IPS-18a (cell line): ENCODE data around the gene DCX.
A peak's percentile ranks its signal among the peaks of the same experiment; 100 is the strongest.

Source experiments
- H3K27ac ChIP-seq: one replicate; pipeline ENCODE4 v1.5.1; 2013; ENCODE audit warnings: low read length
- H3K27me3 ChIP-seq: one replicate; pipeline ENCODE4 v1.6.1; 2013; ENCODE audit warnings: mild to moderate bottlenecking, low read length; ENCODE audit not compliant: control insufficient read depth, insufficient read depth
- H3K36me3 ChIP-seq: one replicate; pipeline ENCODE4 v1.6.1; 2013; ENCODE audit warnings: low read depth, low read length; ENCODE audit not compliant: control insufficient read depth
- H3K4me1 ChIP-seq: one replicate; pipeline ENCODE4 v1.6.1; 2013; ENCODE audit warnings: low read depth, low read length; ENCODE audit not compliant: control insufficient read depth
- H3K4me3 ChIP-seq: one replicate; pipeline ENCODE4 v1.5.1; 2013; ENCODE audit warnings: low read length
- H3K9ac ChIP-seq: one replicate; pipeline ENCODE4 v1.6.1; 2013; ENCODE audit warnings: mild to moderate bottlenecking, low read length, moderate library complexity
- H3K9me3 ChIP-seq: one replicate; pipeline ENCODE4 v1.6.1; 2013; ENCODE audit warnings: low read depth, low read length; ENCODE audit not compliant: control insufficient read depth

Gene DCX

DNA sequence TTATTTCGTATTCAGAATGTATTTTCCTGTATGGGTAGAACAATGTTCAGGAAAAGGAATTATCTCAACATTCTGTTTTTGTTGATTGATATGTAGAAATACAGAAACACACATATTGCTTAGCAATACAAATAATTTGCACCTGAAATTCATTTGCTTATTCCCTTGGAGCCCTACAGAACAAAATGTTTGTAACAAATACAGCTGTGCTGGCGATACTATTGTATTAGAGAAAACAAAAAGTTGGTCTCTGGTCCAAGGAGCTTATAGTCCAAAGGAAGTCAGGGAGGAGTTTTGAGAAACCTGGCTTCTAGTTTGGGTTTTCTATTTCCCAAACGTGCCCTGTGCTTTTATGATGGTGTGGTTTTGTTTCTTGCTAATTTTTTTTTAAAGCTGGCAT, 104.0 kb downstream of the DCX start:
- no peaks in the 10 kb centered on the region for H3K9me3 ChIP-seq
- no peak overlapping the region for H3K4me3 ChIP-seq
- no peak overlapping the region for H3K27ac ChIP-seq
- no peaks in the 10 kb centered on the region for H3K36me3 ChIP-seq
- no peaks in the 10 kb centered on the region for H3K4me1 ChIP-seq
- no peak overlapping the region for H3K9ac ChIP-seq
- H3K27me3 ChIP-seq = no peaks in the 10 kb centered on the region

- Histone ChIP-seq H3K27me3 (no peaks in the 10 kb centered on the region), H3K4me1 (no peaks in the 10 kb centered on the region)
Measured at GRCh38 chrX:111302284-111302683, 109.7 kb downstream of the DCX start.

GRCh38 chrX:111288841-111289240, 123.2 kb downstream of the DCX start:
- Histone ChIP-seq H3K4me1 (no peaks in the 10 kb centered on the region), H3K9me3 (no peaks in the 10 kb centered on the region), H3K27me3 (no peaks in the 10 kb centered on the region), H3K27ac (no peak overlapping the region), H3K9ac (no peak overlapping the region), H3K4me3 (no peak overlapping the region), H3K36me3 (no peaks in the 10 kb centered on the region)

More at GRCh38 chrX:111302284-111302683, 109.7 kb downstream of the DCX start:
- Histone ChIP-seq H3K9ac (no peak overlapping the region), H3K9me3 (no peaks in the 10 kb centered on the region), H3K4me3 (no peak overlapping the region), H3K27ac (no peak overlapping the region), H3K36me3 (no peaks in the 10 kb centered on the region)

DNA sequence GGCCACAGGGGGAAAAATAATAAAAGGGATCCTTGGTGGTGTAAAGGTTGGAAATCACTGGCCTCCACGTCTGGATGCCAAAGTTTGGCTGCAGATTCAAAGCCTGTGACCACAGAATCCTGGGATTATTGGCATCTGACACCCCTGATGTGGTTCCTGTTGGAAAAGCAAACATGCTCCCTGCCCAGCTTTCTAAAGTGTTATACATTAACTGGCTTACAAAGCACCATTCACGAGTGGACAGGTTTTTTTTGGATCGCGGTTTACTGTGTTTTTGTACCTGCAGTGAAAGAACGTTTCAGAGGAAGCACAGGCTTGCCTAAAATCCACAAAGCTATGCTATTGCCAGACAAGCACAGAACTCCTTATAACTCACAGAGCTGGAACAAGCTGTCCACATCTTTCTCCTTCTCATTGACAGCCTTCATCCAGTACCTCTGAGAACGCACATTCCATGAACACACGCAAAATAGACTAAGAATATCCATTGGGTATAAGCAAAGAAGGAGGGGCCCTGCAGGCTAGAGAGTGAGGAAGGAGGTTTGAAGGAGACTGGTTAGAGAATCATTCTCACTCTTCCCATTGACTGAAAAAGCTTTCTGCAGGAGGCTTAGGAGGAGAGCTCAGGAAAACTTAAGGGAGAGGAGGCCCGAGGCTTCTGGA, 127.2 kb downstream of the DCX start:
- Histone ChIP-seq H3K27ac (no peak overlapping the region), H3K9ac (no peak overlapping the region), H3K9me3 (no peaks in the 10 kb centered on the region), H3K27me3 (no peaks in the 10 kb centered on the region), H3K4me3 (no peak overlapping the region), H3K36me3 (no peaks in the 10 kb centered on the region), H3K4me1 (no peaks in the 10 kb centered on the region)

- no peak overlapping the region for H3K27ac ChIP-seq
- H3K9ac ChIP-seq = no peak overlapping the region
- no peaks in the 10 kb centered on the region for H3K9me3 ChIP-seq
- no peaks in the 10 kb centered on the region for H3K27me3 ChIP-seq
- H3K36me3 ChIP-seq = no peaks in the 10 kb centered on the region
- no peaks in the 10 kb centered on the region for H3K4me1 ChIP-seq
- no peak overlapping the region for H3K4me3 ChIP-seq
Measured at GRCh38 chrX:111283446-111283845, 128.5 kb downstream of the DCX start.

- no peak overlapping the region for H3K27ac ChIP-seq
- H3K4me1 ChIP-seq = no peaks in the 10 kb centered on the region
- H3K9ac ChIP-seq = no peak overlapping the region
- no peaks in the 10 kb centered on the region for H3K27me3 ChIP-seq
- H3K9me3 ChIP-seq = no peaks in the 10 kb centered on the region
- no peaks in the 10 kb centered on the region for H3K36me3 ChIP-seq
- H3K4me3 ChIP-seq = no peak overlapping the region
Measured at GRCh38 chrX:111282991-111283390, 129.0 kb downstream of the DCX start.

GRCh38 chrX:111282139-111282538, 129.9 kb downstream of the DCX start:
- Histone ChIP-seq H3K27ac (no peak overlapping the region), H3K4me1 (no peaks in the 10 kb centered on the region), H3K36me3 (no peaks in the 10 kb centered on the region), H3K4me3 (no peak overlapping the region), H3K9me3 (no peaks in the 10 kb centered on the region), H3K9ac (no peak overlapping the region), H3K27me3 (no peaks in the 10 kb centered on the region)

DNA sequence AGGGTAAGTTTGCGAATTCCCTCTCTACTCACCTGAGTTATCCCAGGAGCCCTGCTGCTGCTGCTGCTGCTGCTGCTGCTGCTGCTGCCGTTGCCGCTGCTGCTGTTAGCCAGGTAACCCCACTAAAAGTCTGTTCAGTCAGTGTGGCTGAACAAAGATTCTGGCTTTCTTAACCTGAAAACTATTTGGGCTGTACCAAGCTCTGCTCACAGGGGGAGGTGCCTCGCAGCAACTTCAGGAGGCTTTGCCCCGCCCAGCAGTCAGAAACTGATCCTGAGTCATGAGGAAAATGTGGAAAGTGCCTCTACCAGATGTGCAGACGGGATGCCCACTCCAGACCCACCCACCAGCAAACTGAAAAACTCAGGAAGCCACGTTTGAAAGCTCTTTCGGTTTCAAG, 141.7 kb downstream of the DCX start, which contains the start of gene CAPN6:
Gene CAPN6, minus strand, starts transcription at position 145 of the 400 bp plus-strand sequence. CDS start 6,547 bp downstream, outside the sequence.
- no peak within 1 kb of the TSS for H3K9ac ChIP-seq

GRCh38 chrX:111268506-111268905, 143.5 kb downstream of the DCX start:
- H3K9me3 ChIP-seq = no peaks in the 10 kb centered on the region
- no peak overlapping the region for H3K9ac ChIP-seq
- H3K4me3 ChIP-seq = no peak overlapping the region
- H3K27me3 ChIP-seq = no peaks in the 10 kb centered on the region
- no peaks in the 10 kb centered on the region for H3K36me3 ChIP-seq
- H3K4me1 ChIP-seq = peaks cover 11% of the 10 kb centered on the region
- no peak overlapping the region for H3K27ac ChIP-seq

More for the DNA sequence above, 141.7 kb downstream of the DCX start, which contains the start of gene CAPN6:
- Histone ChIP-seq H3K4me3 (peak within 1 kb of the TSS; percentile 34), H3K36me3 (no peaks in the 10 kb centered on the region), H3K4me1 (peaks cover 11% of the 10 kb centered on the region), H3K9me3 (no peaks in the 10 kb centered on the region), H3K27ac (no peak within 1 kb of the TSS), H3K27me3 (no peaks in the 10 kb centered on the region)

- Histone ChIP-seq H3K4me1 (peaks cover 11% of the 10 kb centered on the region), H3K36me3 (no peaks in the 10 kb centered on the region), H3K9ac (no peak overlapping the region), H3K27ac (no peak overlapping the region), H3K4me3 (no peak overlapping the region), H3K27me3 (no peaks in the 10 kb centered on the region), H3K9me3 (no peaks in the 10 kb centered on the region)
Measured at GRCh38 chrX:111265486-111265885, 146.5 kb downstream of the DCX start.

DNA sequence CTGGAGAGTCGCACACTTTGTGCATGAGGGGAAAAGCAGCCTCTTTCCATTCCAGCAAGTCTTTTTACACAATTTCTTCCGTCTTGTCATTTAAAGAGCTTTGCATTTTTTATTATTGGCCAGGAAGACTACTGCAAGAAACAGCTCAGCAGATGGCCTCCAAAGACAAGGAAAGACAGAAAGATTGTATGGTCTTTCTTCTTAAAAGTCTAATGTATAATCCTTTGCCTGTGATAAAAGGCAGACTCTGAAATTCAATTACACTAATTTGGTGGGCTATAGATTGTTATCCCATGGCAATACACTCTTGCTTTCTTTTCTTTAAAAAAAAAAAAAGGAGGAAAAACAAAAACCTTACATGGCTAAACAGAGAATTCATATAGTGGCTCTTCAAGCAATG, 147.6 kb downstream of the DCX start:
- H3K27ac ChIP-seq = no peak overlapping the region
- peaks cover 3% of the 10 kb centered on the region for H3K4me1 ChIP-seq
- H3K27me3 ChIP-seq = no peaks in the 10 kb centered on the region
- no peak overlapping the region for H3K9ac ChIP-seq
- no peaks in the 10 kb centered on the region for H3K9me3 ChIP-seq
- no peak overlapping the region for H3K4me3 ChIP-seq
- H3K36me3 ChIP-seq = no peaks in the 10 kb centered on the region

DNA sequence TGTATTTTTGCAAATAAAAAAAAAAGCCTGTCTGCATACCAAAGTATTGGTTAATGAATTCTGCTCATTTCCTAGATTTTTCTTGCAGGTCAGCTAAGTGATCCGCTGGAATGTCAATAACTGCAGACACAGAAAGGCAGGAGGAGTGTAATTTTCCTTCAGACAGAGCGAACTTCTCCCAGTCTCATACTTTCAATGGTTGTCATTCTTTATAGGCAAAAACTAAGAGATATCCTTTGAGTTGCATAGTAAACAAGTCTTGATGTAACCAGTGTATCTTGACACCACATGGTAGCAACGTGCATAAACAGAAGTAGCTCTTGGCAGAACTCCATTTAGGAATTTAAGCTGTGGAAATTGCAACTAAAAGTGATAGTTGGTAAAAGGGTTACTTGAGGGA, 149.9 kb downstream of the DCX start:
- Histone ChIP-seq H3K9ac (no peak overlapping the region), H3K27me3 (no peaks in the 10 kb centered on the region), H3K9me3 (no peaks in the 10 kb centered on the region), H3K4me3 (no peak overlapping the region), H3K27ac (no peak overlapping the region), H3K4me1 (no peaks in the 10 kb centered on the region), H3K36me3 (no peaks in the 10 kb centered on the region)
